Nephron progenitor cell (in vitro differentiated cells): ENCODE measurements around the gene TEX28.

Experiments used
- DNase-seq: peaks from one replicate; pipeline ENCODE4 v3.0.0; 2021
- H3K27ac Mint-ChIP-seq: 2 replicates; pipeline ENCODE4 v1.8.0; 2021; ENCODE audit warnings: mild to moderate bottlenecking, moderate library complexity, mixed read lengths
- H3K27me3 Mint-ChIP-seq: 2 replicates; pipeline ENCODE4 v1.8.0; 2021; ENCODE audit warnings: mild to moderate bottlenecking, low read depth, mixed read lengths; ENCODE audit not compliant: poor library complexity
- H3K36me3 Mint-ChIP-seq: 2 replicates; pipeline ENCODE4 v1.8.0; 2021; ENCODE audit warnings: low read depth, mixed read lengths
- H3K4me1 Mint-ChIP-seq: 2 replicates; pipeline ENCODE4 v1.8.0; 2021; ENCODE audit warnings: mixed read lengths
- H3K4me3 Mint-ChIP-seq: 2 replicates; pipeline ENCODE4 v1.8.0; 2021; ENCODE audit warnings: mild to moderate bottlenecking, moderate library complexity, mixed read lengths
- H3K9me3 Mint-ChIP-seq: 2 replicates; pipeline ENCODE4 v1.8.0; 2021; ENCODE audit warnings: mild to moderate bottlenecking, moderate library complexity, mixed read lengths
- TF ChIP-seq, protein P1 (sequence below): fragments of 200-600 bp; sonication (generic); IDR thresholded peaks from 2 replicates; pipeline ENCODE4 v1.5.0; 2021; ENCODE audit warnings: antibody characterized with exemption

Gene TEX28

DNA sequence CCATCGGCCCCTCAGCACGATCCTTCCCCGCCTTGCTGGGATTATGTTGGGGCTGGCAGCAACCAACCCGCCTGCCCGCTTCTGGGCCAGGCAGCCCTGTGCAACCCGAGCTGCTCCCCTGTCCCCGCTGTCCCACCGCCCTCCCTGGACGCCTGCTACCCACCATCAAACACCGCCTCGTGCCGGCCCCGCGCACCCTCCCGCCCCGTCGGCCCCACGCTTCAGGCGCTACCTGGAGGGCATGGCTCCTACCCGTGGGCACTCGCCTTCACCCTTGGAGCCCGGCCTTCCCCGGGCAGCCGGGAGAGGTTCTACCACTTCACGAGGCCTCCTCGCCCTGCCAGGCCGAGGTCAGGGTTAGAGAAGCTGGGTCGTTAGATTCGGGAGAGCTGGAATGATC, 37.6 kb upstream of the TEX28 start:
- H3K4me1 Mint-ChIP-seq = peaks cover 17% of the 10 kb centered on the region
- H3K4me3 Mint-ChIP-seq = no peak overlapping the region
- TF ChIP-seq, protein P1, sequence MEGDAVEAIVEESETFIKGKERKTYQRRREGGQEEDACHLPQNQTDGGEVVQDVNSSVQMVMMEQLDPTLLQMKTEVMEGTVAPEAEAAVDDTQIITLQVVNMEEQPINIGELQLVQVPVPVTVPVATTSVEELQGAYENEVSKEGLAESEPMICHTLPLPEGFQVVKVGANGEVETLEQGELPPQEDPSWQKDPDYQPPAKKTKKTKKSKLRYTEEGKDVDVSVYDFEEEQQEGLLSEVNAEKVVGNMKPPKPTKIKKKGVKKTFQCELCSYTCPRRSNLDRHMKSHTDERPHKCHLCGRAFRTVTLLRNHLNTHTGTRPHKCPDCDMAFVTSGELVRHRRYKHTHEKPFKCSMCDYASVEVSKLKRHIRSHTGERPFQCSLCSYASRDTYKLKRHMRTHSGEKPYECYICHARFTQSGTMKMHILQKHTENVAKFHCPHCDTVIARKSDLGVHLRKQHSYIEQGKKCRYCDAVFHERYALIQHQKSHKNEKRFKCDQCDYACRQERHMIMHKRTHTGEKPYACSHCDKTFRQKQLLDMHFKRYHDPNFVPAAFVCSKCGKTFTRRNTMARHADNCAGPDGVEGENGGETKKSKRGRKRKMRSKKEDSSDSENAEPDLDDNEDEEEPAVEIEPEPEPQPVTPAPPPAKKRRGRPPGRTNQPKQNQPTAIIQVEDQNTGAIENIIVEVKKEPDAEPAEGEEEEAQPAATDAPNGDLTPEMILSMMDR = no peak
- H3K27me3 Mint-ChIP-seq = peaks cover 19% of the 10 kb centered on the region
- no peaks in the 10 kb centered on the region for H3K36me3 Mint-ChIP-seq
- H3K27ac Mint-ChIP-seq = no peak overlapping the region
- peaks cover 60% of the 10 kb centered on the region for H3K9me3 Mint-ChIP-seq
- DNase-seq = no peak

DNA sequence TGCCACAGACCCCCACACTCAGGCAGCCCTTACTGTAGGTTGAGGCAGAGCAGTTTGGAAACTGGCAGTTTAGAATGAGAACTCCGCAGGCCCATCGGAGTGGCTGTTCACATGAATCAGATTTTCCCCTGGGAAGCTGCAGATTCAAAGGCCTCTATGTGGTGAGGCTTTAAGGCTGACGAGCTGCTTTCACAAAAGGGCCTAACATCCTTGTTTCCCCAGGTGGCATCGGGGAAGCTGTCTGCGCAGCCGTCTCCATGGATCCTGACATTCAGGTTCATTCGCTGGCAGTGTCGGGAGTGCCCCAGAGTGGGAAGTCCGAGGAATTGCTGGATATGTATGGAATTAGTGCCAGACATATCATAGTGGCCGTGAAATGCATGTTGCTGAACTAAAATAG, 34.4 kb upstream of the TEX28 start:
- no peak for DNase-seq
- Mint-ChIP-seq H3K27me3 (peaks cover 10% of the 10 kb centered on the region), H3K27ac (no peak overlapping the region), H3K36me3 (no peaks in the 10 kb centered on the region), H3K4me1 (peaks cover 50% of the 10 kb centered on the region), H3K4me3 (no peak overlapping the region), H3K9me3 (peaks cover 75% of the 10 kb centered on the region)
- TF ChIP-seq, protein P1 = no peak

DNA sequence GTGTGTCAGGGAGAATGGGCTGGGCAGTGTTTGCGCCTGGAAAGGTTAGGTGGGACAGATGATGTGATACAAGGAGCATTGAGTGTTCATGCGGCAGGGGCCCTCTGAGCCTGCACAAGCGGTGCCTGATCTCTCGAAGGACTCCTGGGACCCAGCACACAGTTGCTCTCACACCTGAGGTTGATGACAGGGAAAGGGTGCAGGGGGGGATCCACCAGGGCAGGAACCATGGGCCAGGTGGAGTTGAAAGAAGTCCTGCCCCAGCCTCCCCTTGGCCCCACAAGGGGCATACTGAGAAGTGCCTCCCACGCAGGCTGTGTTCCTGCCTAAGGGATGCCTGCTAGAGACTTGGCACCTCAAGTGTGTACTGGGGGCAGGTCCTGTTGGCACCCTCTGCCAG, 33.7 kb upstream of the TEX28 start:
- Mint-ChIP-seq H3K27ac (no peak overlapping the region), H3K4me3 (no peak overlapping the region), H3K9me3 (peaks cover 70% of the 10 kb centered on the region), H3K27me3 (peaks cover 15% of the 10 kb centered on the region), H3K4me1 (peaks cover 53% of the 10 kb centered on the region), H3K36me3 (no peaks in the 10 kb centered on the region)
- TF ChIP-seq, protein P1 = no peak
- no peak for DNase-seq

DNA sequence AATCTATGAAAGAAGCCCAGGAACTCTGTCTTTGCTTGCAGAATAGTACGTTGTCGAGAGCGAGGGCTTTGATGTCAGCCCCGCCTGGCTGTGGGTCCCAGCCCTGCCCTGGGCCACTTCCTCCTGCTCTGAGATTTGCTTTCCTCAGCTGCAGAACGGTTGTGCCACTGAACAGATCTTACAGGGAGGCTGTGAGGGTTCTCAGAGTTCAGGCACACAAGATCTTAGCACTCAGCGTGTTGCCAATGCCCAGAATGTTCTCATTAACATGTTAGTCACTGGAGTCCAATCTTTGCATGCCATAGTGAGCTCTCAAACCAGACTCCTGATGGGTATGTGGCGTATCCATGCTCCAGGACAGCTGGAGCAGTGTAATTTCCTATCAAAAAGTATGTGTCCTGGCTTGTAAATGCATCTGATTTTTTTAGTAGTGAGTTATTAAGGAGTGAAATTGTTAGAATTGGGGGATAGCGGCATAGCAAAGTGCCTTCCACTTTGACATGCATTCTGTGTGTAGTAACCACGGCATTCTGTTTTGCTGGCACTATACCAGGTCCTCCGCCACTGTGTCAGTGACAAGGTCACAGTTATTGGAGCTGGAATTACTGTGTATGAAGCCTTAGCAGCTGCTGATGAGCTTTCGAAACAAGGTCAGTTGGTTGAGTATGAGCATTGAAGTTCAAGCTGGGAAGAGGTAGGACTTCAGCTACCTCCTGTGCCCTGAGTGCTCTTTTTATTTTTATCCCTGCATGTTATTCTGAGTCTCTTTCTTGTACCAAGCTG, 32.3 kb upstream of the TEX28 start:
- H3K4me3 Mint-ChIP-seq = no peak overlapping the region
- H3K27ac Mint-ChIP-seq = no peak overlapping the region
- H3K9me3 Mint-ChIP-seq = peaks cover 67% of the 10 kb centered on the region
- TF ChIP-seq, protein P1 = no peak
- no peaks in the 10 kb centered on the region for H3K36me3 Mint-ChIP-seq
- H3K27me3 Mint-ChIP-seq = peaks cover 17% of the 10 kb centered on the region
- no peak for DNase-seq
- H3K4me1 Mint-ChIP-seq = peaks cover 53% of the 10 kb centered on the region

DNA sequence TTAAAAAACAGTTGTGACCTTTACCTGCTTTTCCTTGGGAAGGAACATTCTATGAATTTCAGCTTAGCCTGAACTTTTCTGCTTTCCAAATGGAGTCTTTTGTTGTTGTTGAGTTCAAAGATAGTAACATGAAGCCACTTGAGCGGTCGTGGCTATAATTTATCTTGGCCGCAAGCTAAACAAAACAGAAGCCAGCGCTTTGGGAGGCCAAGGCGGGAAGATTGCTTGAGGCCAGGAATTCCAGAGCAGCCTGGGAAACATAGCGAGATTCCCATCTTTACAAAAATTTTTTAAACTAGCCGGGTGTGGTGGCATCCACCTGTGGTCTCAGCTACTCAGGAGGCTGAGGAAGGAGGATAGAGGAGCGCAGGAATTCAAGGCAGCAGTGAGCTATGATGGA, 30.6 kb upstream of the TEX28 start:
- peak; percentile 25 for DNase-seq
- peaks cover 22% of the 10 kb centered on the region for H3K27me3 Mint-ChIP-seq
- H3K9me3 Mint-ChIP-seq = peaks cover 69% of the 10 kb centered on the region
- H3K27ac Mint-ChIP-seq = peak overlapping the region; percentile 89
- TF ChIP-seq, protein P1 = no peak
- H3K36me3 Mint-ChIP-seq = no peaks in the 10 kb centered on the region
- H3K4me3 Mint-ChIP-seq = peak overlapping the region; percentile 68
- peaks cover 48% of the 10 kb centered on the region for H3K4me1 Mint-ChIP-seq

DNA sequence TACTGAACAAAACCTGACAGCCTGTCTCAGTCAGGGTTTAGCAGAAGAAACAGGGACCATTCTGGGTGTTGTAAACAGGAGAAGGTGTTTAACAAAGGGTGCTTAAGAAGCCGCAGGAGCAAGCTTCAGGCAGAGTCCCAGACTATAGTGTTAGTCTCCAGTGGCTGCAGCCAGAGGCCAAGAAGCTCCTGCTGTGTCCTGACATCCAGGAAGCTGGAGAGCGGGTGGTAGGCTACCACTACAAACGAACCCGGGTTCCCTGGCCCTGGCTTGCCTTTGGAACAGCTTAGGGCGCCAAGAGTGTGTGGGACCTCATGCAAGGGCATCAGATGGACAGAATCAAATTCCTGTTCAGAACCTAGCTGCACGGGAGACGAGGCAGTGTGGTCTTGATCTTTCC, 28.6 kb upstream of the TEX28 start:
- Mint-ChIP-seq H3K27me3 (peaks cover 20% of the 10 kb centered on the region), H3K27ac (no peak overlapping the region), H3K4me1 (peaks cover 39% of the 10 kb centered on the region), H3K4me3 (no peak overlapping the region), H3K9me3 (peaks cover 78% of the 10 kb centered on the region), H3K36me3 (no peaks in the 10 kb centered on the region)
- no peak for DNase-seq
- TF ChIP-seq, protein P1 = no peak
